Neural cell (in vitro differentiated cells): Measurements from ENCODE around the gene HEBP2. TPM values are rescaled to one million over a fixed set of nuclear protein-coding genes. Genes with fewer than 3 reads are reported as not detected.

Experiments
- H2AFZ ChIP-seq: fragments of 200-600, 300-800 bp; sonication (generic), shearing (Covaris generic); 2 replicates; pipeline ENCODE4 v1.6.0; 2014; ENCODE audit warnings: low read depth, mild to moderate bottlenecking, antibody characterized with exemption, low read length, moderate library complexity
- H3F3A ChIP-seq: fragments of 200-600 bp; shearing (Covaris generic); 2 replicates; pipeline ENCODE4 v1.6.1; 2016; ENCODE audit warnings: mild to moderate bottlenecking, moderate library complexity, mixed read lengths, antibody characterized with exemption, low read length; ENCODE audit not compliant: insufficient read depth, poor library complexity, severe bottlenecking
- H3K27ac ChIP-seq: fragments of 200-600, 300-800 bp; sonication (generic), shearing (Covaris generic); 2 replicates; pipeline ENCODE4 v1.5.1; 2014; ENCODE audit warnings: mild to moderate bottlenecking, low read length, moderate library complexity
- H3K27me3 ChIP-seq: fragments of 300-800, 200-600 bp; sonication (generic), shearing (Covaris generic); 2 replicates; pipeline ENCODE4 v1.6.0; 2014; ENCODE audit warnings: mild to moderate bottlenecking, low read depth, low read length, moderate library complexity; ENCODE audit not compliant: insufficient read depth
- H3K36me3 ChIP-seq: fragments of 300-800, 200-600 bp; sonication (generic), shearing (Covaris generic); 2 replicates; pipeline ENCODE4 v1.5.1; 2014; ENCODE audit warnings: mild to moderate bottlenecking, antibody characterized with exemption, low read length, moderate library complexity; ENCODE audit not compliant: insufficient read depth
- H3K4me2 ChIP-seq: fragments of 300-800, 200-600 bp; sonication (generic), shearing (Covaris generic); 2 replicates; pipeline ENCODE4 v1.6.0; 2014; ENCODE audit warnings: mild to moderate bottlenecking, low read length
- H3K4me3 ChIP-seq: fragments of 300-800, 200-600 bp; sonication (generic), shearing (Covaris generic); 2 replicates; pipeline ENCODE4 v1.5.1; 2014; ENCODE audit warnings: mild to moderate bottlenecking, low read length, moderate library complexity
- H3K79me2 ChIP-seq: fragments of 200-600 bp; shearing (Covaris generic); replicated peaks from 2 replicates; pipeline ENCODE4 v1.6.0; 2014; ENCODE audit warnings: mild to moderate bottlenecking, low read length, moderate library complexity; ENCODE audit not compliant: insufficient read depth
- H3K9ac ChIP-seq: fragments of 300-800, 200-600 bp; sonication (generic), shearing (Covaris generic); 2 replicates; pipeline ENCODE4 v1.6.1; 2016; ENCODE audit warnings: mild to moderate bottlenecking, low read length, mixed read lengths
- H3K9me2 ChIP-seq: fragments of 200-600 bp; shearing (Covaris generic); 2 replicates; pipeline ENCODE4 v1.6.1; 2016; ENCODE audit warnings: mild to moderate bottlenecking, low read length, mixed read lengths; ENCODE audit not compliant: insufficient read depth
- H3K9me3 ChIP-seq: fragments of 200-600, 300-800 bp; sonication (generic), shearing (Covaris generic); 2 replicates; pipeline ENCODE4 v1.6.1; 2016; ENCODE audit warnings: mild to moderate bottlenecking, mixed run types, low read length, moderate library complexity, mixed read lengths
- H4K20me1 ChIP-seq: fragments of 200-600 bp; shearing (Covaris generic); 2 replicates; pipeline ENCODE4 v1.6.1; 2016; ENCODE audit warnings: mild to moderate bottlenecking, mixed run types; ENCODE audit not compliant: insufficient read depth
- EP300 ChIP-seq: fragments of 450-650 bp; conservative IDR thresholded peaks from 2 replicates; pipeline ENCODE4 v1.6.1; 2014; ENCODE audit warnings: antibody characterized with exemption, mild to moderate bottlenecking, moderate library complexity; ENCODE audit not compliant: poor library complexity, severe bottlenecking
- EZH2 ChIP-seq: fragments of 200-600, 300-800 bp; shearing (Covaris generic), sonication (generic); IDR thresholded peaks from 2 replicates; pipeline ENCODE4 v1.6.1; 2014; ENCODE audit warnings: antibody characterized with exemption, low read length, borderline replicate concordance, mild to moderate bottlenecking; ENCODE audit not compliant: insufficient read depth, poor library complexity, severe bottlenecking
- MXI1 ChIP-seq: fragments of 450-650 bp; conservative IDR thresholded peaks from 2 replicates; pipeline ENCODE4 v1.6.1; 2014; ENCODE audit warnings: antibody characterized with exemption, mild to moderate bottlenecking; ENCODE audit not compliant: poor library complexity, severe bottlenecking
- POLR2AphosphoS5 ChIP-seq: IDR thresholded peaks from 2 replicates; pipeline ENCODE4 v1.6.1; 2012
- RAD21 ChIP-seq: fragments of 450-650 bp; conservative IDR thresholded peaks from 2 replicates; pipeline ENCODE4 v1.6.1; 2014; ENCODE audit warnings: antibody characterized with exemption, mild to moderate bottlenecking, moderate library complexity
- REST ChIP-seq: IDR thresholded peaks from 2 replicates; pipeline ENCODE4 v1.6.1; 2012; ENCODE audit warnings: borderline replicate concordance
- SMC3 ChIP-seq: fragments of 450-650 bp; conservative IDR thresholded peaks from 2 replicates; pipeline ENCODE4 v1.6.1; 2014; ENCODE audit warnings: antibody characterized with exemption, mild to moderate bottlenecking, moderate library complexity; ENCODE audit not compliant: poor library complexity
- TAF1 ChIP-seq: IDR thresholded peaks from 2 replicates; pipeline ENCODE4 v1.6.1; 2012; ENCODE audit warnings: low read depth
- polyA plus RNA-seq: library from polyadenylated mRNA; depleted of rRNA; stranded (reverse); fragments of >200 nt; gene quantifications from 2 replicates; pipeline ENCODE4 v1.2.3, GENCODE V29; 2014
- TF ChIP-seq, protein P1 (sequence below): fragments of 450-650 bp; IDR thresholded peaks from 2 replicates; pipeline ENCODE4 v1.5.1; 2014; ENCODE audit warnings: antibody characterized with exemption, mild to moderate bottlenecking, moderate library complexity; ENCODE audit not compliant: poor library complexity, severe bottlenecking

HEBP2 gene
- polyA plus RNA-seq, 1 donor from 2014 or later: 3.0 TPM

DNA sequence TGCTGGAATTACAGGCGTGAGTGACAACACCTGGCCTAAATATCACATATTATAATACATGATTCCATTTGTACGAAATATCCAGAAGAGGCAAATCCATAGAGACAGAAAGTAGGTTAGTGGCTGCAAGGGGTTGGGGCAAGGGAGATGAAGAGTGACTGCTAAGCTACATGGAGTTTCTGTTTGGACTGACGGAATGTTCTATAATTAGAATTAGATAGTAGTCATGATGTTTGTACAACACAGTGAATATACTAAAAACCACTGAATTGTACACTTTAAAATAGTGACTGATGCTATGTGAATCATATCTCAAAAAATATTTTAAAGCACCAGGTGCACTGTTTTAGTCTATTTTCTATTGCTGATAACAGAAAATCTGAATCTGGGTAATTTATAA is 3.7 kb upstream of the HEBP2 start:
- no peaks in the 10 kb centered on the region for H3K9me3 ChIP-seq
- no peaks in the 10 kb centered on the region for H4K20me1 ChIP-seq
- no peak overlapping the region for H3K4me2 ChIP-seq
- no peaks in the 10 kb centered on the region for H3K9me2 ChIP-seq
- H3K4me3 ChIP-seq: no peak overlapping the region
- H3K27me3 ChIP-seq: peaks cover 16% of the 10 kb centered on the region
- H3K9ac ChIP-seq: no peak overlapping the region
- H3F3A ChIP-seq: no peaks in the 10 kb centered on the region
- no peak overlapping the region for H3K27ac ChIP-seq
- H3K36me3 ChIP-seq: no peaks in the 10 kb centered on the region
- no peaks in the 10 kb centered on the region for H3K79me2 ChIP-seq
- TF ChIP-seq MXI1 (no peak), REST (no peak), RAD21 (no peak), EP300 (no peak), EZH2 (no peak), POLR2AphosphoS5 (no peak), SMC3 (no peak), TAF1 (no peak)
- TF ChIP-seq, protein P1, sequence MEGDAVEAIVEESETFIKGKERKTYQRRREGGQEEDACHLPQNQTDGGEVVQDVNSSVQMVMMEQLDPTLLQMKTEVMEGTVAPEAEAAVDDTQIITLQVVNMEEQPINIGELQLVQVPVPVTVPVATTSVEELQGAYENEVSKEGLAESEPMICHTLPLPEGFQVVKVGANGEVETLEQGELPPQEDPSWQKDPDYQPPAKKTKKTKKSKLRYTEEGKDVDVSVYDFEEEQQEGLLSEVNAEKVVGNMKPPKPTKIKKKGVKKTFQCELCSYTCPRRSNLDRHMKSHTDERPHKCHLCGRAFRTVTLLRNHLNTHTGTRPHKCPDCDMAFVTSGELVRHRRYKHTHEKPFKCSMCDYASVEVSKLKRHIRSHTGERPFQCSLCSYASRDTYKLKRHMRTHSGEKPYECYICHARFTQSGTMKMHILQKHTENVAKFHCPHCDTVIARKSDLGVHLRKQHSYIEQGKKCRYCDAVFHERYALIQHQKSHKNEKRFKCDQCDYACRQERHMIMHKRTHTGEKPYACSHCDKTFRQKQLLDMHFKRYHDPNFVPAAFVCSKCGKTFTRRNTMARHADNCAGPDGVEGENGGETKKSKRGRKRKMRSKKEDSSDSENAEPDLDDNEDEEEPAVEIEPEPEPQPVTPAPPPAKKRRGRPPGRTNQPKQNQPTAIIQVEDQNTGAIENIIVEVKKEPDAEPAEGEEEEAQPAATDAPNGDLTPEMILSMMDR: no peak
- no peak overlapping the region for H2AFZ ChIP-seq

DNA sequence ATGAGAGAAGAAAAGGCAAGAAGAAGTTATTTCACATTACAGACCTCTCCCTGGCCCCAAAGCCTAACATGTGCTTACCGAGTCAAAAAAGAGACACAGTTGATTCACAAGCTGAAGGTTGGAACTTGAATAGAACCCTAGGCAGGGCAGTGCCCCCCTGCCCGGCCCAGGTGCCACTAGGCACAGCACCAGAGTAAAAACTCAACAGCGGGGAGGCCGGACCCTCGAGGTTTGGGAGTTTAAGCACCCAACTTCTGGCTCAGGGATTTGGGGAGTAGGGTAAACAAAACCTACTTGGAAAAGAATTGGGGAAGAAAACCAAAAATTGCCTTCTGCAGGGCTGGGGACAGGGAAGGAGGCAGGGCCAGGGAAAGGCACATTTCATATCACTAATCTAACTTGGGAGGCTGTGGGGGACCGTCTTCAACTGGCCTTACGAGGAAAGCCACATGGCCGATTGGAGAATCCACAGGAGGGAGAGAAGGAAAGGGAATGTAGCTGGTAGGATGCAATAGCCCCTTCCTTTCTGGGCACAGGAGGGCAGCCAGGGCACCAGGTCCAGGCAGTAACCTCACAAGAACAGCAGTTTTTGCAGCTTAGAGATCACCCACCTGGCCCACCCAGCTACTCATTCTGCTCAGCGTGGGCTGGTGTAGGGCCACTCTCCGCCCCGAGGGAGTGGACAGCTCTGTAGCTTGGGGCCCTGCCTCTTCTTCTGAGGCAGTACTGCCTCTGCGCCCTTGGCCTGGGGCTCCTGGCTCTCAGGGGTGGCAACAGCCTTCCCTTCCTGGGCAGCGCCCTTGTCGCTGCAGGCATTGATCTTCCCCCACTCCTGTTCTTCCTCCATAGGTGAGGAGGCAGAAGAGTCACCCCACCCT is 1.8 kb upstream of the HEBP2 start:
- H3F3A ChIP-seq: peaks cover 2% of the 10 kb centered on the region
- H3K79me2 ChIP-seq: no peaks in the 10 kb centered on the region
- H3K27ac ChIP-seq: no peak overlapping the region
- no peaks in the 10 kb centered on the region for H3K36me3 ChIP-seq
- TF ChIP-seq EP300 (no peak), MXI1 (no peak), REST (no peak), POLR2AphosphoS5 (no peak)
- TF ChIP-seq, protein P1: no peak
- no peak overlapping the region for H2AFZ ChIP-seq
- H4K20me1 ChIP-seq: no peaks in the 10 kb centered on the region
- no peak overlapping the region for H3K4me3 ChIP-seq
- no peaks in the 10 kb centered on the region for H3K9me2 ChIP-seq
- H3K9ac ChIP-seq: no peak overlapping the region
- no peak overlapping the region for H3K4me2 ChIP-seq
- H3K9me3 ChIP-seq: no peaks in the 10 kb centered on the region
- H3K27me3 ChIP-seq: peaks cover 16% of the 10 kb centered on the region
